ENCODE measurements around the gene ZNF445.

DNA sequence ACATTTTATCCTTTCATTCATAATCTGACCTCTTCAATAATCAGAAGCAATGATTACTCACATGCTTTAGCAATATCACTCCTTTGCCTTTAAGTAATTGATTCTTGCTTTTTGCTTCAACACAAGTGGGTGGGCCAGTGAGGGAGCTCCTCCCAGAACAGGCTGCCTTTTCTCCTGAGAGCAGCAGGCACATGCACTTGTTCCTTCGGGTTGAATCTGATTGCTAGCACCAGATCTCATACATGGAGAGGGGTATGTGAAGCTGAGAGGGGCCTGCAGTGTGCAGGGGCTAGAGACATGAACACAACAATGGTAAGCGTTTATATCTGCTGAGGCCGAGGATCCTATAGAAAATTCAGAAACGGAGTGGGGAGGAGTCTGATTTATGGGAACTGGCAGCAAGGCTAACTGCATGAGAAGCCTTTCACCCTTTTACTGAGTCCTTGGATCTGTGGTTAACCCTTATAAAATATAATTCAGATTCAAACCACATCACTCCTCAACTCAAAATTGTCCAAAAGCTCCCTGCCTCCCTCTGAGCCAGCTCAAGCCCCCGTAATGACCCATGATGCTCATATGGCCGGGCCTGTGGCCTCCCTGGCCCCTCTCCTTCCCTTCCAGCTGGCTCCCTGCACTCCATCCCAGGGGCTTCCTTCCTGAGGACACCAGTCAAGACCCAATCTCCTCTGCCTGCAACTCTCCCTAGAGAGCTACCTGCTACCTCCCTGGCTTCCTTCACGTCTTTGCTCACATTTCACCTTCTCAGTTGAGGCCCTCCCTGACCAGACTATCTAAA lies 32.4 kb downstream of the ZNF445 start:
- TF ChIP-seq SP1 (IDR thresholded peaks at IDR 0.05) (no peak), JUND (IDR thresholded peaks at IDR 0.05) (no peak), EGR1 (IDR thresholded peaks at IDR 0.05; ENCODE audit: low read depth in 2 of 2) (no peak), TAF1 (conservative IDR thresholded peaks at IDR 0.05) (no peak), FOXA1 (IDR thresholded peaks at IDR 0.05) (no peak), RAD21 (IDR thresholded peaks at IDR 0.05) (no peak), GABPA (IDR thresholded peaks at IDR 0.05 in 1 of 2, conservative IDR thresholded peaks at IDR 0.05 in 1 of 2) (no peak), NR2F2 (IDR thresholded peaks at IDR 0.05) (no peak)
- TF ChIP-seq, protein P1, sequence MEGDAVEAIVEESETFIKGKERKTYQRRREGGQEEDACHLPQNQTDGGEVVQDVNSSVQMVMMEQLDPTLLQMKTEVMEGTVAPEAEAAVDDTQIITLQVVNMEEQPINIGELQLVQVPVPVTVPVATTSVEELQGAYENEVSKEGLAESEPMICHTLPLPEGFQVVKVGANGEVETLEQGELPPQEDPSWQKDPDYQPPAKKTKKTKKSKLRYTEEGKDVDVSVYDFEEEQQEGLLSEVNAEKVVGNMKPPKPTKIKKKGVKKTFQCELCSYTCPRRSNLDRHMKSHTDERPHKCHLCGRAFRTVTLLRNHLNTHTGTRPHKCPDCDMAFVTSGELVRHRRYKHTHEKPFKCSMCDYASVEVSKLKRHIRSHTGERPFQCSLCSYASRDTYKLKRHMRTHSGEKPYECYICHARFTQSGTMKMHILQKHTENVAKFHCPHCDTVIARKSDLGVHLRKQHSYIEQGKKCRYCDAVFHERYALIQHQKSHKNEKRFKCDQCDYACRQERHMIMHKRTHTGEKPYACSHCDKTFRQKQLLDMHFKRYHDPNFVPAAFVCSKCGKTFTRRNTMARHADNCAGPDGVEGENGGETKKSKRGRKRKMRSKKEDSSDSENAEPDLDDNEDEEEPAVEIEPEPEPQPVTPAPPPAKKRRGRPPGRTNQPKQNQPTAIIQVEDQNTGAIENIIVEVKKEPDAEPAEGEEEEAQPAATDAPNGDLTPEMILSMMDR (IDR thresholded peaks at IDR 0.05; ENCODE audit: low read depth, low read length, missing input control), result no peak
- TF ChIP-seq, protein P2, sequence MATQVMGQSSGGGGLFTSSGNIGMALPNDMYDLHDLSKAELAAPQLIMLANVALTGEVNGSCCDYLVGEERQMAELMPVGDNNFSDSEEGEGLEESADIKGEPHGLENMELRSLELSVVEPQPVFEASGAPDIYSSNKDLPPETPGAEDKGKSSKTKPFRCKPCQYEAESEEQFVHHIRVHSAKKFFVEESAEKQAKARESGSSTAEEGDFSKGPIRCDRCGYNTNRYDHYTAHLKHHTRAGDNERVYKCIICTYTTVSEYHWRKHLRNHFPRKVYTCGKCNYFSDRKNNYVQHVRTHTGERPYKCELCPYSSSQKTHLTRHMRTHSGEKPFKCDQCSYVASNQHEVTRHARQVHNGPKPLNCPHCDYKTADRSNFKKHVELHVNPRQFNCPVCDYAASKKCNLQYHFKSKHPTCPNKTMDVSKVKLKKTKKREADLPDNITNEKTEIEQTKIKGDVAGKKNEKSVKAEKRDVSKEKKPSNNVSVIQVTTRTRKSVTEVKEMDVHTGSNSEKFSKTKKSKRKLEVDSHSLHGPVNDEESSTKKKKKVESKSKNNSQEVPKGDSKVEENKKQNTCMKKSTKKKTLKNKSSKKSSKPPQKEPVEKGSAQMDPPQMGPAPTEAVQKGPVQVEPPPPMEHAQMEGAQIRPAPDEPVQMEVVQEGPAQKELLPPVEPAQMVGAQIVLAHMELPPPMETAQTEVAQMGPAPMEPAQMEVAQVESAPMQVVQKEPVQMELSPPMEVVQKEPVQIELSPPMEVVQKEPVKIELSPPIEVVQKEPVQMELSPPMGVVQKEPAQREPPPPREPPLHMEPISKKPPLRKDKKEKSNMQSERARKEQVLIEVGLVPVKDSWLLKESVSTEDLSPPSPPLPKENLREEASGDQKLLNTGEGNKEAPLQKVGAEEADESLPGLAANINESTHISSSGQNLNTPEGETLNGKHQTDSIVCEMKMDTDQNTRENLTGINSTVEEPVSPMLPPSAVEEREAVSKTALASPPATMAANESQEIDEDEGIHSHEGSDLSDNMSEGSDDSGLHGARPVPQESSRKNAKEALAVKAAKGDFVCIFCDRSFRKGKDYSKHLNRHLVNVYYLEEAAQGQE (IDR thresholded peaks at IDR 0.05), result no peak
